GM19043 (cell line): ENCODE results near the gene ENOSF1.

Source experiments
- ATAC-seq: cut with Tn5 transposase; IDR thresholded peaks from one replicate; pipeline ENCODE4 v1.9.1; 2021; ENCODE audit warnings: low read depth; ENCODE audit not compliant: unreplicated experiment

ENOSF1 gene

DNA sequence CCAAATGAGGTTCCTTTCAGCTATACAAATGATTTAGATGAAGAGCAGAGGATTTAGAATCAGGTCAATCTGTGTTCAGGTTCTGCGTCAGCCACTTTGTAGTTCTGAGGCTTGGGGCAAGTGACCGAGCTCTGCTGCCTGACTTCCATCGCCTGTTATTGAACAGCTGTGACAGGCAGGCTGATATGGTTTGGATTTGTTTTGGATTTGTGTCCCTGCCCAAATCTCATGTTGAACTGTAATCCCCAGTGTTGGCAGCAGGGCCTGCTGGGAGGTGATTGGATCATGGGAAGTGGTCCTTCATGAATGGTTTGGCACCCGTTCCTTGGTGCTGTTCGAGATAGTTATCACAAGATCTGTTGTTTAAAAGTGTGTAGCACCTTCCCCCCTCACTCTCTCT, 36.4 kb downstream of the ENOSF1 start:
- ATAC-seq = no peak

DNA sequence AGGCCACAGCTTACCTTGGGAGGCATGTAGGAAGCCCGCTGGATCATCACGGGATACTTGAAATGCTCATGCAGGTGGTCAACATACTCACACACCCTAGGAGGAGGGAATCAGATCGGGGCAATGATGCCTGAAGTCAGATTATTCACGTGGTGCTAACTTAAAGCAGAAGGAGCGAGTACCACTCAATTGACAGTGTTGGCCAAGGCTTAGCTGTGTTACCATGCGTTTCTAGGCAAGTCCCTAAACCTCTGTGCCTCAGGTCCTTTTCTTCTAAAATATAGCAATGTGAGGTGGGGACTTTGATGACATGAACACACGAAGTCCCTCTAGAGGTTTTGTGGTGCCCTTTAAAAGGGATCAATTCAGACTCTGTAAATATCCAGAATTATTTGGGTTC, 37.1 kb downstream of the ENOSF1 start:
- no peak for ATAC-seq

DNA sequence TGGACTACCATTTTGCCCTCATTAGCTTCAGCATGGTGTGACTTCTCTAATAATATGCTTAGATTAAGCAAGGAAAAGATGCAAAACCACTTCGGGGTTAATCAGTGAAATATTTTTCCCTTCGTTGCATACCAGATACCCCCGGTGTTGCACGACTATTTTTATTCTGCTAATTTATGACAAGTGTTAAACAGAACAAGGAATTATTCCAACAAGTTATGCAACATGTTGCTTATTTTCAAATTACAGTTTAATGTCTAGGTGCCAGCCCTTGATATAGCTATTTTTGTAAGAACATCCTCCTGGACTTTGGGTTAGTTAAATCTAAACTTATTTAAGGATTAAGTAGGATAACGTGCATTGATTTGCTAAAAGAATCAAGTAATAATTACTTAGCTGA, 38.7 kb downstream of the ENOSF1 start:
- ATAC-seq = no peak

DNA sequence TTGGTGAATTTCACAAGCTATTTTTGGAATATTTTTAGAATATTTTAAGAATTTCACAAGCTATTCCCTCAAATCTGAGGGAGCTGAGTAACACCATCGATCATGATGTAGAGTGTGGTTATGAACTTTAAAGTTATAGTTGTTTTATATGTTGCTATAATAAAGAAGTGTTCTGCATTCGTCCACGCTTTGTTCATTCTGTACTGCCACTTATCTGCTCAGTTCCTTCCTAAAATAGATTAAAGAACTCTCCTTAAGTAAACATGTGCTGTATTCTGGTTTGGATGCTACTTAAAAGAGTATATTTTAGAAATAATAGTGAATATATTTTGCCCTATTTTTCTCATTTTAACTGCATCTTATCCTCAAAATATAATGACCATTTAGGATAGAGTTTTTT, 39.1 kb downstream of the ENOSF1 start:
- no peak for ATAC-seq

DNA sequence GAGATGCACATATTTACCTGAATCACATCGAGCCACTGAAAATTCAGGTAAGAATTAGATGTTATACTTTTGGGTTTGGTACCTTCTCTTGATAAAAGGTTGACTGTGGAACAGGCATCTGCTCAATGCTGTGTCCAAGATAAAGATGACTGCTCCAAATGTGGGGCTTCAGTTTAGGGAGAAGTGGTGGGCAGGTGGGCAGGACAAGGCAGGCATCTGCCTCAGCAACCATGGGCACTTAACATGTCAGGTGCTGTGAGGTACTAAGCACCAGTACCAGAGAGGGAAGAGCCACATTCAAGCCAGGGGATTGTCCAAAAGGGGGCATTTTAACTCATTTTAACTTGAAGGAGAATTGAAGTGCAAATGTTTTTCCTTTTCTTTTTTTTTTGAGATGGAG, 41.0 kb downstream of the ENOSF1 start:
- no peak for ATAC-seq

DNA sequence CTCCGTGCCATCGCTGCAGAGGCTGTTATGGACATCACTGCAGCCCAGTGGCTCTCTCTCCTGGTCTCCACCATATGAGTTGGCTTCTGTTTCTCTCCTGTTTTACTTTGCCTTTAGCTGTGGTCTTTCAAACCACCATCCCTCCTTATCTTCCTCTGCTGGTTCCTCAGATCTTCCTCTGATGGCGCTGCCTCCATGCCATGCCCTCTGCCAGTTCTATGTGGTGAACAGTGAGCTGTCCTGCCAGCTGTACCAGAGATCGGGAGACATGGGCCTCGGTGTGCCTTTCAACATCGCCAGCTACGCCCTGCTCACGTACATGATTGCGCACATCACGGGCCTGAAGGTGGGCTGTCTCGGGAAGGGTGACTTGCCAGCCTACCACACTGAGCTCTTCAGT, 41.9 kb downstream of the ENOSF1 start:
- no peak for ATAC-seq

DNA sequence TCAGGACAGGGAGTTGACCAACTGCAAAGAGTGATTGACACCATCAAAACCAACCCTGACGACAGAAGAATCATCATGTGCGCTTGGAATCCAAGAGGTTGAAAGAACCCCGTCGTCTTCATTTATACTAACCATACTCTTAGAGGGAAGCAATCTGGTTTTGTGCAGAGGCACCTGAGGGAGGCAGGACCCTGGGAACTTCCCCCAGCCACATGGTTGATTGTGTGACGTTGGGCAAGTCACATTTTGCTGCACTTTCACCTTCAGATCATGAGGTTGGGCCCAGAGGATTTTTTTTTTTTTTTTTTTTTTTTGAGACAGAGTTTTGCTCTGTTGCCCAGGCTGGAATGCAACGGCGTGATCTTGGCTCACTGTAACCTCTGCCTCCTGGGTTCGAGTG, 43.4 kb downstream of the ENOSF1 start:
- no peak for ATAC-seq

DNA sequence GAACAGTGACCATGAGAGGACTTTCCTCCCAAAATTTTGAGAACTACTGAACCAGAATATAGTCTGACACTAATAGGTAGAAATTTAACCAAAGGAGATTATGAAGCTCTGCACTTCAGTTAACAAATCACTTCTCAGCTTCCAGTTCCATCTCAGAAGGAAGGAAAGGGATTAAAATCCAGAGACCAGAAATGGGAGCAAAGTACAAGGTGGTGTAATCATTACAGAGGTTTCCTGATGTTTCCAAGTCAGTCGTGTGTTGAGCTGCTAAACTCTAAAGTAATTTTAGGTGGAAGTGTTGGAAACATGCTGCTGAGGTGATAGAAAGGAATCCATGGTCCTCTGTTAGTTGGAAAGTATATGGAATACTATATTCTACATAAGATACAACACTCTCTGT, 44.2 kb downstream of the ENOSF1 start:
- no peak for ATAC-seq

DNA sequence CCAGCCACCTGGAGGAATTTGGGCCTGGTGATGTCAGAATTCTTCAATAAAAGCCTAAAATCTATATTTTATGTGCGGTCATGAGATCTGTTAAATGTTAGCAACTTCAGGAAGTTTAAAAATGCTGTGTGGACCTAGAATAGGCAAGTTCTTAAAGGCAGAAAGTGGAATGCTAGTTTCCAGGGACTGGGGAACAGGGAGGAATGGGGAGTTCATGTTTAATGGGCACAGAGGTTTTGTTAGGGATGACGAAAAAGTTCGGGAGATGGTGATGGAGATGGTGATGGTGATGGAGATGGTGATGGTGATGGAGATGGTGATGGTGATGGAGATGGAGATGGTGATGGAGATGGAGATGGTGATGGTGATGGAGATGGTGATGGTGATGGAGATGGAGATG, 45.8 kb downstream of the ENOSF1 start:
- no peak for ATAC-seq

DNA sequence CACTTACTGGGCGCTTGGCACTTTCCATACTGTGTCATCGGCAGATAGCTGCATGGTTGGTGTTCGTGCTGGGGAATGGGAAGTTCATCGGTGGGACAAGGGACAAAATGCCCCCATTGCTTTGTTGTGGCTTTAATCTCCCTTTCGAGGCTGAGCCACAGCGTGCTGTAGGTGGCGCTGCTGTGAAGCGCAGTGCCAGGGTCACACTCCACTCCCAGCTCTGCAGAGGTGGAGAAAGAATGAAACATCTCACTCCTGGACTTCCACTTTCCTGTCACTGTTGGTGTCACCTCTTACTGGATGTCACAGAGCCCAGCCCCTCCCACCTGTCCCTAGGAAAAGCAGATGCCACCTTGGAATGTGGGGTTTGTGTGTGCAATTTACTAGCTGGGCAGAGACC, 46.3 kb downstream of the ENOSF1 start:
- no peak for ATAC-seq

DNA sequence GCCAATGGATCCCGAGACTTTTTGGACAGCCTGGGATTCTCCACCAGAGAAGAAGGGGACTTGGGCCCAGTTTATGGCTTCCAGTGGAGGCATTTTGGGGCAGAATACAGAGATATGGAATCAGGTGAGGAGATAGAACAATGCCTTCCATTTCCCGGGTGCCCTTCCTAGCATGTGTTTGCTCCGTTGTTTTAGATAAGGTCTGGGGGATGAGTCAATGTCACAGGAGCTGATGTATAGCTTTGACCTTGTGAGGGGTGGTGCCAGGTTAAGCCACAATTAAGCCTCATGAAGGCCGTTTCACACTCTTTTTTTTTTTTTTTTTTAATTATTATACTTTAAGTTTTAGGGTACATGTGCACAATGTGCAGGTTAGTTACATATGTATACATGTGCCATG, 50.2 kb downstream of the ENOSF1 start:
- ATAC-seq = no peak

DNA sequence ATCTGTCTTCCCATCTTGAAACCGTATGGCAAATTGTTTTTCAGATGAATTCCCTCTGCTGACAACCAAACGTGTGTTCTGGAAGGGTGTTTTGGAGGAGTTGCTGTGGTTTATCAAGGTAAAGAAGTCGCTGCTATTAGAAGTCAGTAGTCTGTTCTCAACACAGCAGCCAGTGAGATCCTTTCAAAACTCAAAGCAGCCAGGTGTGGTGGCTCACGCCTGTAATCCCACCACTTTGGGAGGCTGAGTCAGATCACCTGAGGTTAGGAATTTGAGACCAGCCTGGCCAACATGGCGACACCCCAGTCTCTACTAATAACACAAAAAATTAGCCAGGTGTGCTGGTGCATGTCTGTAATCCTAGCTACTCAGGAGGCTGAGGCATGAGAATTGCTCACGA, 52.8 kb downstream of the ENOSF1 start:
- no peak for ATAC-seq

DNA sequence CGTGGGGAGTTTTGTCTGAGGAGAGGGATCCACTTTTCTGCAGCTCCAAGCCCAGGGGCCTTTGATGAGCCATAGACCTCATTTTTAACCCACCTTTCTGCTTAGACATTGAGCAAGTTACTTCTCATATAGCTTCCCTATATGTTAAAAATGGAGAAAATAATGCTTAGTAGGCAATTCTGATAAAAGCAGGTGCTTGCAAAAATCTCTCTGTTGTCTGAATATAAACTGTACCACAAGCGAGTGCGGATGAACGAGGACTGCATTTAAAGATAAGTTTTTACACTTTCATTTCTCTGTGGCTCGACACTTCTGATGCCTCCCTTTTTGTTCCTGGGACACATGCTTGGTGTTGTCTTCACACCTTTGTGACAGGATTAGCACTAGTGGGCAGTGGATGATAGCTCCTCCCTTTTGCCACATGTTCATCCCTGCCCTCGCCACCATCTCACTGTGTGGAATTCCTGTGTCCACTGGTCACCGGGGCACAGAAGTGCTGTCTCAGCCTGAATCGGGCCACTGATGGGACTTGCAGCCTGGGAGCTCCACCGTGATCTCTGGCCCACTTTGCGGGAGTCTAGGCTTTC, 53.4 kb downstream of the ENOSF1 start:
- no peak for ATAC-seq

DNA sequence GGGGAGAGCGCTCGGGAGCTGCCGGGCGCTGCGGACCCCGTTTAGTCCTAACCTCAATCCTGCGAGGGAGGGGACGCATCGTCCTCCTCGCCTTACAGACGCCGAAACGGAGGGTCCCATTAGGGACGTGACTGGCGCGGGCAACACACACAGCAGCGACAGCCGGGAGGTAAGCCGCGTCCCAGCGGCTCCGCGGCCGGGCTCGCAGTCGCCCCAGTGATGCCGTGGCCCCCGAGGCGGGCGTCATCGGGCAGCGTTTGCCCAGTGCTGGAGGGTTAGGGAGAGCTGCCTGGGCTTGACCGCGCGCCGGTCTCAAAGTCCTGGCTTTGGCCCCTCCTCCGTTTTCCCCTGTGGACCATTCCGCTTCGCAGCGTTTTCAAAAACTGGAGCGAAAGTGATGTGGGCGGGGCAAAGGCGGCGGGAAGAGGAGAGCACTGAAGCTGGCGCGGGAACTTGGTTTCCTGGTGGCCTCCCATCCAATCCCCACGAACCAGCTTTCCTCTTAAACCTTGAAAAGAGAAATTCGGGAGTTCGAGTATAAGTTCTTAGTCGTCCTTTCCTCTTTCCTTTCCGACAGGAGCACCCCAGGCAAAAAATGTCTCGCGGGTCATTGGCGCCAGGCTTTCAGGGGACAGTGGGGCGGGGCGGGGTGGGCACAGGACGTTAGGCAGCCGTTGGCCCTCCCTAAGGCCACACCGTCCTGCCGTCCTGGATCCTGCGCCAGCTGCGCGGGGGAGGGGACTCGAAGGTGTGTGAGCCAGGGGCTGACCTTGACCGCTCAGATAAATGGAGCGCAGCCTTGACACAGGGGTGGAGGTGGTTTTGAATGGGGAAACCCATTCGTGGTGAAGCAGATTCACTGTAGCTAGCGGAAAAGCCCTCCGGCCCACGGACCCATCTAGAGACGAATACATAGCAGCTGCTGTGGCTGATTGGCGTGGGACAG, 54.2 kb downstream of the ENOSF1 start:
- ATAC-seq = peak; percentile 51

DNA sequence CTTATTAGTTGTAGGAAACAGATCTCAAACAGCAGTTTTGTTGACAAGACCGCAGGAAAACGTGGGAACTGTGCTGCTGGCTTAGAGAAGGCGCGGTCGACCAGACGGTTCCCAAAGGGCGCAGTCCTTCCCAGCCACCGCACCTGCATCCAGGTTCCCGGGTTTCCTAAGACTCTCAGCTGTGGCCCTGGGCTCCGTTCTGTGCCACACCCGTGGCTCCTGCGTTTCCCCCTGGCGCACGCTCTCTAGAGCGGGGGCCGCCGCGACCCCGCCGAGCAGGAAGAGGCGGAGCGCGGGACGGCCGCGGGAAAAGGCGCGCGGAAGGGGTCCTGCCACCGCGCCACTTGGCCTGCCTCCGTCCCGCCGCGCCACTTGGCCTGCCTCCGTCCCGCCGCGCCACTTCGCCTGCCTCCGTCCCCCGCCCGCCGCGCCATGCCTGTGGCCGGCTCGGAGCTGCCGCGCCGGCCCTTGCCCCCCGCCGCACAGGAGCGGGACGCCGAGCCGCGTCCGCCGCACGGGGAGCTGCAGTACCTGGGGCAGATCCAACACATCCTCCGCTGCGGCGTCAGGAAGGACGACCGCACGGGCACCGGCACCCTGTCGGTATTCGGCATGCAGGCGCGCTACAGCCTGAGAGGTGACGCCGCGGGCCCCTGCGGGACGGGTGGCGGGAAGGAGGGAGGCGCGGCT, 55.0 kb downstream of the ENOSF1 start, which contains the start of gene TYMS:
Gene TYMS, plus strand, starts transcription at position 343 of the 690 bp plus-strand sequence. Its CDS starts 90 bp downstream, at position 433.
- ATAC-seq = peak; percentile 47

DNA sequence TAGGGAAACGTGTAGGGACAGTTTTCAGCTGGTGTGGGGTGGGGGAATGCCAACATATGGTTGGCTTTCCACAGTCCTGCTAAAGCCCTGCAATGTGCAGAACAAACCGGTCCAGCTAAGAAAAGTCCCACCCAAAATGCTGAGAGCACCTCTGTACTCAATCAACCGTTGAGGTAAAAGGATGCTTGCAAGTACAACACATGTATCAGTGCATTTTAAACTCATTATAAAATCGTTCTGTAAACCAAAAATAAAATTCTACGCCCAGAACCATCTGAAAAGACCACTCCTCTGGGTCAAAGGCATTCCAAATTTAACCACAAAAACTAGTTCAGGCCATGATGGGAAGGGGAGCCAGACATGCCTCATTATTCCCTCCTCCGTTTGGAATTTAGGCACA, 57.0 kb downstream of the ENOSF1 start:
- ATAC-seq = no peak

DNA sequence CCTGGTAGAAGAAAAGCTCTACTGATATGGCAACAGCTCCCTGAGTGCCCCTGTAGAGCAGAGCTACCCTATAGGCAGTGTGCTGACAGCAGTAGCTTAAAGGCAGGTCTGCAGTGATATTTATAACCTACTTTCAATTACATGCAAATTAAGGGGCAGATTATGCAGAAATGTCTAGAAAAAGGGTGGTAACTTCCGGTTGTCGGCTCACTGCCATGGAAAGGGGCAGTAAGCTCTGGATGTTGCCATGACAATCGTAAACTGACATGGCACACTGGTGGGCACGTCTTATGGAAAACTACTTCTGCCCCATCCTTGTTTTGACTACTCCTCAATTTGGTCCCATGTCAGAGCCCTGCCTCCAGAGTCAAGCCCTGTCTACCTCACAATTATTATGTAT, 57.8 kb downstream of the ENOSF1 start:
- no peak for ATAC-seq

DNA sequence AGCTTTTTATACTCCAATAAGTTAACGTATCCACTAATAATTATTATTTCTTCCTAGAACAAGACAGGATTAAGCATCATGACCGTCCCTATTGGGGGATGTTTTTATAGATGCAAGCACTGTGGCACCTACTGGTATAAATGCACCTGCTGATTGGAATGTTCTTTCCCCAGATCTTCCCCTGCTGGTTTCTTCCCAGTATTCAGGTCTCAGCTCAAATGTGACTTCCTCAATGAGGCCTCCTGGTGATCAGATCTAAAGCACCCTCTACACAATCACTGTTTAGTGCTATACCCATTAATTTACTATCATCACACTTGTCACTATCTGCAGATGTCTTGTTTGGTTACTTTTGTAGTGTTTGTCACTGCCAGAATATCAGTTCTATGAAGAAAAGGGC, 58.9 kb downstream of the ENOSF1 start:
- ATAC-seq = no peak

DNA sequence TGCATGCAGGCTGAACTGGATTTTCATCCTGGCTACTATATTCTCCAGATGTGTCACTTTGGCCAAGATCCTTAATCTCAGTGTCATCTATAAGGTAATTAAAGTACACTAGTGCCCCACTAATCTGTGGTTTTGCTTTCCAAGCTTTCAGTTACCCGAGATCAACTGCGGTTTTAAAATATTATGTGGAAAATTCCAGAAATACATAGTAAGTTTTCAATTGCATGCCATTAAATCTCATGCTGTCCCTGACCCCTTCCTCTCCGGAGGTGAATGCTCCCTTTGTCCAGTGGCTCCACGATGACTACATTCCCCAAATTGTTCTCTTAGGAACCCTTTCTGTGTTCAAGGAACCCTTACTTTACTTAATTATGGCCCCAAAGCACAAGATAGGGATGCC, 60.3 kb downstream of the ENOSF1 start:
- ATAC-seq = no peak

DNA sequence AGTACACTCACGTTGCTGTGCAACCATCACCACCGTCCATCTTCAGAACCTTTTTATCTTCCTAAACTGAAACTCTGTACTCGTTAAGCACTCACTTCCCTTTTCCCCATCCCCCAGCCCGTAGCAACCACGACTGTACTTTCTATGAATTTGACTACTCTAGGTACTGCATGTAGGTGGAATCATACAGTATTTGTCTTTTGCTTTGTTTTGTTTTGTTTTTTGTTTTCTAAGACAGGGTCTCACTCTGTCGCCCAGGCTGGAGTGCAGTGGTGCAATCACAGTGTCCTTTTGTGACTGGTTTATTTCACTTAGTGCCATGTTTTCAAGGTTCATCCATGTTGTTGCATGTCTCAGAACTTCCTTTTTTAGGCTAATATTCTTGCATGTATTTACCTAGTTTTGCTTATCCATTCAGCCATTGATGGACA, 62.0 kb downstream of the ENOSF1 start:
- peak; percentile 98 for ATAC-seq

DNA sequence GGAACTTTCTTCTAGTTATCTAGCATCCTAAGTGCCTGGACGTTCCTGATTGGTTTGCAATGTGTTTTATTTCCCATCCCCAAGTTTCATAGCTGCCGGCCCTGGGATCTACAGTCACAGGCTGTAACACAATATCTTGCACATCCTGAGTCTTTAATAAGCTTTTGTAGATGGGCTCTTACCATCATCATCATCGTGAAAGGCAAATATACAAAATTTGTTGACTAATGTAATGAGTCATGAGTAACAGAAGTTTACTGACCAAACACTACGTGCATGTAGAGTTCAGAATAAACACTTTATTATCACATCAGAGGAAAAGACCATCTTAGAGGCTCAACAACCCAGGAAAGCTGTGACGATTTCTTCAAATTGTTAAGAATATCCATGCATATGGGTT, 63.1 kb downstream of the ENOSF1 start:
- ATAC-seq = no peak
